ENCODE measurements around the gene NDUFAF2.

DNA sequence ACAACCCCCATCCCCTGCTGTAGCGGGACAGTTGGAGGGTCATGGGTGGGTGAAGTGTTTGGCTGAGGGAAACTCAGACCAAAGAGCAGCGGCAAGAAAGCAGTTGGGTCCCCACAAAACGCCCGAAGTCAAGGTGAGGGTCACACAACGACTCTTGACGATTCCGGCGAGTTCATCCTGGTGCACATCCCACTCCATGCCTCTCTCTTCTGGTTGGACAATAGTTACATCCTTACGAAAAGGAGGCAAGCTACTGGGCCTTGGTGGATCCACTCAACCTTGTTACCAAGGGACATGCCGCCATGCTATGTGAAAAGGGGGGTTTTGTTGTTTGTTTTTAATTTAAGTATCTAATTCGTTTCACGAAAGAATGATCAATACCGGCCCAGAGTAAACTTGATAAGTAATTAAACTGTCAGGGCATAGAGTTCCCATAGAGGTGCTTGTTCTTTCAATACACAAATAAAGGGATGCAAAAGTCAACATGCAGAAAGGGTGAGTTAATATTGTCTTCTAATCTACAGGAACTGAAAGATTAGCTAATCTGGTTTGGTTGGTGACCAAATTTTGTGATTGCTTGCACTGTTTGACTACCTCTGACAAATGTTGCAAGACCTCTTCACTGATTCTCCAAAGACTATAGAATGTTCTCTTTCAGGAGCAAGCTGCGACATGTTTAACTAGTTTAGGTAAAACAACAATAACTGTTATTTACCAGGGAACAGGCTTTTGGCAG, 218.0 kb downstream of the NDUFAF2 start:
- TF ChIP-seq, protein P1, sequence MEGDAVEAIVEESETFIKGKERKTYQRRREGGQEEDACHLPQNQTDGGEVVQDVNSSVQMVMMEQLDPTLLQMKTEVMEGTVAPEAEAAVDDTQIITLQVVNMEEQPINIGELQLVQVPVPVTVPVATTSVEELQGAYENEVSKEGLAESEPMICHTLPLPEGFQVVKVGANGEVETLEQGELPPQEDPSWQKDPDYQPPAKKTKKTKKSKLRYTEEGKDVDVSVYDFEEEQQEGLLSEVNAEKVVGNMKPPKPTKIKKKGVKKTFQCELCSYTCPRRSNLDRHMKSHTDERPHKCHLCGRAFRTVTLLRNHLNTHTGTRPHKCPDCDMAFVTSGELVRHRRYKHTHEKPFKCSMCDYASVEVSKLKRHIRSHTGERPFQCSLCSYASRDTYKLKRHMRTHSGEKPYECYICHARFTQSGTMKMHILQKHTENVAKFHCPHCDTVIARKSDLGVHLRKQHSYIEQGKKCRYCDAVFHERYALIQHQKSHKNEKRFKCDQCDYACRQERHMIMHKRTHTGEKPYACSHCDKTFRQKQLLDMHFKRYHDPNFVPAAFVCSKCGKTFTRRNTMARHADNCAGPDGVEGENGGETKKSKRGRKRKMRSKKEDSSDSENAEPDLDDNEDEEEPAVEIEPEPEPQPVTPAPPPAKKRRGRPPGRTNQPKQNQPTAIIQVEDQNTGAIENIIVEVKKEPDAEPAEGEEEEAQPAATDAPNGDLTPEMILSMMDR (conservative IDR thresholded peaks at IDR 0.05; ENCODE audit: low read depth in 2 of 2): no peak
- TF ChIP-seq, protein P2, sequence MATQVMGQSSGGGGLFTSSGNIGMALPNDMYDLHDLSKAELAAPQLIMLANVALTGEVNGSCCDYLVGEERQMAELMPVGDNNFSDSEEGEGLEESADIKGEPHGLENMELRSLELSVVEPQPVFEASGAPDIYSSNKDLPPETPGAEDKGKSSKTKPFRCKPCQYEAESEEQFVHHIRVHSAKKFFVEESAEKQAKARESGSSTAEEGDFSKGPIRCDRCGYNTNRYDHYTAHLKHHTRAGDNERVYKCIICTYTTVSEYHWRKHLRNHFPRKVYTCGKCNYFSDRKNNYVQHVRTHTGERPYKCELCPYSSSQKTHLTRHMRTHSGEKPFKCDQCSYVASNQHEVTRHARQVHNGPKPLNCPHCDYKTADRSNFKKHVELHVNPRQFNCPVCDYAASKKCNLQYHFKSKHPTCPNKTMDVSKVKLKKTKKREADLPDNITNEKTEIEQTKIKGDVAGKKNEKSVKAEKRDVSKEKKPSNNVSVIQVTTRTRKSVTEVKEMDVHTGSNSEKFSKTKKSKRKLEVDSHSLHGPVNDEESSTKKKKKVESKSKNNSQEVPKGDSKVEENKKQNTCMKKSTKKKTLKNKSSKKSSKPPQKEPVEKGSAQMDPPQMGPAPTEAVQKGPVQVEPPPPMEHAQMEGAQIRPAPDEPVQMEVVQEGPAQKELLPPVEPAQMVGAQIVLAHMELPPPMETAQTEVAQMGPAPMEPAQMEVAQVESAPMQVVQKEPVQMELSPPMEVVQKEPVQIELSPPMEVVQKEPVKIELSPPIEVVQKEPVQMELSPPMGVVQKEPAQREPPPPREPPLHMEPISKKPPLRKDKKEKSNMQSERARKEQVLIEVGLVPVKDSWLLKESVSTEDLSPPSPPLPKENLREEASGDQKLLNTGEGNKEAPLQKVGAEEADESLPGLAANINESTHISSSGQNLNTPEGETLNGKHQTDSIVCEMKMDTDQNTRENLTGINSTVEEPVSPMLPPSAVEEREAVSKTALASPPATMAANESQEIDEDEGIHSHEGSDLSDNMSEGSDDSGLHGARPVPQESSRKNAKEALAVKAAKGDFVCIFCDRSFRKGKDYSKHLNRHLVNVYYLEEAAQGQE (IDR thresholded peaks at IDR 0.05; ENCODE audit: unreplicated experiment): no peak
- TF ChIP-seq POLR2AphosphoS5 (IDR thresholded peaks at IDR 0.05; ENCODE audit: low read depth) (no peak), EZH2phosphoT487 (IDR thresholded peaks at IDR 0.05; ENCODE audit: unreplicated experiment) (no peak), EZH2 (IDR thresholded peaks at IDR 0.05; ENCODE audit: low read depth, unreplicated experiment) (no peak), CREB1 (CRISPR knock-in tag; IDR thresholded peaks at IDR 0.05; ENCODE audit: low read depth) (no peak)
- TF ChIP-seq, protein P3, sequence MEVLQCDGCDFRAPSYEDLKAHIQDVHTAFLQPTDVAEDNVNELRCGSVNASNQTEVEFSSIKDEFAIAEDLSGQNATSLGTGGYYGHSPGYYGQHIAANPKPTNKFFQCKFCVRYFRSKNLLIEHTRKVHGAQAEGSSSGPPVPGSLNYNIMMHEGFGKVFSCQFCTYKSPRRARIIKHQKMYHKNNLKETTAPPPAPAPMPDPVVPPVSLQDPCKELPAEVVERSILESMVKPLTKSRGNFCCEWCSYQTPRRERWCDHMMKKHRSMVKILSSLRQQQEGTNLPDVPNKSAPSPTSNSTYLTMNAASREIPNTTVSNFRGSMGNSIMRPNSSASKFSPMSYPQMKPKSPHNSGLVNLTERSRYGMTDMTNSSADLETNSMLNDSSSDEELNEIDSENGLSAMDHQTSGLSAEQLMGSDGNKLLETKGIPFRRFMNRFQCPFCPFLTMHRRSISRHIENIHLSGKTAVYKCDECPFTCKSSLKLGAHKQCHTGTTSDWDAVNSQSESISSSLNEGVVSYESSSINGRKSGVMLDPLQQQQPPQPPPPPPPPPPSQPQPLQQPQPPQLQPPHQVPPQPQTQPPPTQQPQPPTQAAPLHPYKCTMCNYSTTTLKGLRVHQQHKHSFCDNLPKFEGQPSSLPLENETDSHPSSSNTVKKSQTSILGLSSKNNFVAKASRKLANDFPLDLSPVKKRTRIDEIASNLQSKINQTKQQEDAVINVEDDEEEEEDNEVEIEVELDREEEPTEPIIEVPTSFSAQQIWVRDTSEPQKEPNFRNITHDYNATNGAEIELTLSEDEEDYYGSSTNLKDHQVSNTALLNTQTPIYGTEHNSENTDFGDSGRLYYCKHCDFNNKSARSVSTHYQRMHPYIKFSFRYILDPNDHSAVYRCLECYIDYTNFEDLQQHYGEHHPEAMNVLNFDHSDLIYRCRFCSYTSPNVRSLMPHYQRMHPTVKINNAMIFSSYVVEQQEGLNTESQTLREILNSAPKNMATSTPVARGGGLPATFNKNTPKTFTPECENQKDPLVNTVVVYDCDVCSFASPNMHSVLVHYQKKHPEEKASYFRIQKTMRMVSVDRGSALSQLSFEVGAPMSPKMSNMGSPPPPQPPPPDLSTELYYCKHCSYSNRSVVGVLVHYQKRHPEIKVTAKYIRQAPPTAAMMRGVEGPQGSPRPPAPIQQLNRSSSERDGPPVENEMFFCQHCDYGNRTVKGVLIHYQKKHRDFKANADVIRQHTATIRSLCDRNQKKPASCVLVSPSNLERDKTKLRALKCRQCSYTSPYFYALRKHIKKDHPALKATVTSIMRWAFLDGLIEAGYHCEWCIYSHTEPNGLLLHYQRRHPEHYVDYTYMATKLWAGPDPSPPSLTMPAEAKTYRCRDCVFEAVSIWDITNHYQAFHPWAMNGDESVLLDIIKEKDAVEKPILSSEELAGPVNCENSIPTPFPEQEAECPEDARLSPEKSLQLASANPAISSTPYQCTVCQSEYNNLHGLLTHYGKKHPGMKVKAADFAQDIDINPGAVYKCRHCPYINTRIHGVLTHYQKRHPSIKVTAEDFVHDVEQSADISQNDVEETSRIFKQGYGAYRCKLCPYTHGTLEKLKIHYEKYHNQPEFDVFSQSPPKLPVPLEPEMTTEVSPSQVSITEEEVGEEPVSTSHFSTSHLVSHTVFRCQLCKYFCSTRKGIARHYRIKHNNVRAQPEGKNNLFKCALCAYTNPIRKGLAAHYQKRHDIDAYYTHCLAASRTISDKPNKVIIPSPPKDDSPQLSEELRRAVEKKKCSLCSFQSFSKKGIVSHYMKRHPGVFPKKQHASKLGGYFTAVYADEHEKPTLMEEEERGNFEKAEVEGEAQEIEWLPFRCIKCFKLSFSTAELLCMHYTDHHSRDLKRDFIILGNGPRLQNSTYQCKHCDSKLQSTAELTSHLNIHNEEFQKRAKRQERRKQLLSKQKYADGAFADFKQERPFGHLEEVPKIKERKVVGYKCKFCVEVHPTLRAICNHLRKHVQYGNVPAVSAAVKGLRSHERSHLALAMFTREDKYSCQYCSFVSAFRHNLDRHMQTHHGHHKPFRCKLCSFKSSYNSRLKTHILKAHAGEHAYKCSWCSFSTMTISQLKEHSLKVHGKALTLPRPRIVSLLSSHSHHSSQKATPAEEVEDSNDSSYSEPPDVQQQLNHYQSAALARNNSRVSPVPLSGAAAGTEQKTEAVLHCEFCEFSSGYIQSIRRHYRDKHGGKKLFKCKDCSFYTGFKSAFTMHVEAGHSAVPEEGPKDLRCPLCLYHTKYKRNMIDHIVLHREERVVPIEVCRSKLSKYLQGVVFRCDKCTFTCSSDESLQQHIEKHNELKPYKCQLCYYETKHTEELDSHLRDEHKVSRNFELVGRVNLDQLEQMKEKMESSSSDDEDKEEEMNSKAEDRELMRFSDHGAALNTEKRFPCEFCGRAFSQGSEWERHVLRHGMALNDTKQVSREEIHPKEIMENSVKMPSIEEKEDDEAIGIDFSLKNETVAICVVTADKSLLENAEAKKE (CRISPR knock-in tag; IDR thresholded peaks at IDR 0.05): no peak

Measured in GM23338 (cell line).